H1 (cell line): Measurements from ENCODE around the gene RGS3. TPM values are rescaled to one million over a fixed set of nuclear protein-coding genes. Genes with fewer than 3 reads are reported as not detected.
A peak's percentile ranks its signal among the peaks of the same experiment; 100 is the strongest.

Experiments used
- CTCF ChIA-PET: fragments of 300-600 bp; sonication (Branson Sonifier 250); formaldehyde crosslinking; loops from one replicate; lab custom pipeline; 2021; ENCODE audit not compliant: partially characterized antibody; lab: Charles Lee
- POLR2A ChIA-PET: fragments of 300-600 bp; sonication (Branson Sonifier 250); formaldehyde crosslinking; loops from one replicate; lab custom pipeline; 2021; ENCODE audit warnings: inconsistent platforms; ENCODE audit not compliant: partially characterized antibody; lab: Charles Lee
- DNase-seq, 2 experiments: peaks; one replicate each; pipeline versions ENCODE4 v3.0.0 to v3.0.0-alpha.2; 2010 to 2022; ENCODE audit warnings: low spot score in 2 of 2, low read depth in 1 of 2, mixed read lengths in 1 of 2
- FAIRE-seq: peaks from 2 replicates; lab custom pipeline; 2011; peaks lifted over from hg19 to GRCh38; lab: Jason Lieb, UNC
- H2AFZ ChIP-seq: 2 replicates; pipeline ENCODE4 v1.8.1; 2012; ENCODE audit warnings: low read length, inconsistent platforms
- H2AK5ac ChIP-seq: 2 replicates; pipeline ENCODE4 v1.6.1; 2013; ENCODE audit warnings: low read depth, low read length
- H2BK120ac ChIP-seq: replicated peaks from 2 replicates; pipeline ENCODE3; 2013; ENCODE audit warnings: low read depth, low read length, inconsistent platforms
- H2BK12ac ChIP-seq: 2 replicates; pipeline ENCODE4 v1.6.1; 2013; ENCODE audit warnings: low read depth, low read length
- H2BK15ac ChIP-seq: 2 replicates; pipeline ENCODE4 v1.6.1; 2013; ENCODE audit warnings: low read length
- H2BK20ac ChIP-seq: 2 replicates; pipeline ENCODE4 v1.6.1; 2013; ENCODE audit warnings: low read length
- H2BK5ac ChIP-seq: 2 replicates; pipeline ENCODE4 v1.6.1; 2013; ENCODE audit warnings: low read depth, low read length
- H3K14ac ChIP-seq: 2 replicates; pipeline ENCODE4 v1.6.1; 2013; ENCODE audit warnings: inconsistent platforms; ENCODE audit not compliant: insufficient read length
- H3K18ac ChIP-seq: 2 replicates; pipeline ENCODE4 v1.6.1; 2013; ENCODE audit warnings: low read length; ENCODE audit errors: extremely low read depth
- H3K23ac ChIP-seq: 2 replicates; pipeline ENCODE4 v1.6.1; 2013; ENCODE audit warnings: inconsistent platforms; ENCODE audit not compliant: insufficient read length
- H3K23me2 ChIP-seq: 2 replicates; pipeline ENCODE4 v1.6.1; 2013; ENCODE audit warnings: low read depth, low read length
- H3K27ac ChIP-seq: 2 replicates; pipeline ENCODE4 v1.6.1; 2011; ENCODE audit warnings: low read depth, low read length, inconsistent platforms
- H3K27me3 ChIP-seq, 4 experiments: replicated peaks in 1 of 4; 1 replicate in 1 of 4; 2 replicates in 3 of 4; pipeline versions ENCODE4 v1.6.1 to v1.8.1; 2011 to 2013; ENCODE audit warnings: low read length in 3 of 4, mild to moderate bottlenecking in 3 of 4, inconsistent platforms in 2 of 4, mixed read lengths in 2 of 4, moderate library complexity in 1 of 4; ENCODE audit not compliant: control insufficient read depth in 3 of 4, insufficient read depth in 3 of 4; ENCODE audit errors: extremely low read depth in 1 of 4
- H3K36me3 ChIP-seq, 4 experiments: 2 replicates each; pipeline versions ENCODE4 v1.6.1 to v1.8.1; 2011 to 2013; ENCODE audit warnings: mild to moderate bottlenecking in 4 of 4, low read length in 3 of 4, moderate library complexity in 2 of 4, control low read depth in 1 of 4, inconsistent platforms in 1 of 4; ENCODE audit not compliant: insufficient read depth in 4 of 4, control insufficient read depth in 2 of 4
- H3K4ac ChIP-seq: replicated peaks from 2 replicates; pipeline ENCODE3; 2013; ENCODE audit warnings: low read length, low read depth, mixed read lengths, inconsistent platforms; ENCODE audit not compliant: insufficient read length
- H3K4me1 ChIP-seq, 4 experiments: replicated peaks in 1 of 4; 1 replicate in 1 of 4; 2 replicates in 3 of 4; pipeline versions ENCODE4 v1.6.1 to v1.8.1; 2011 to 2013; ENCODE audit warnings: low read length in 3 of 4, inconsistent platforms in 2 of 4, mixed read lengths in 1 of 4; ENCODE audit not compliant: insufficient read depth in 4 of 4, control insufficient read depth in 3 of 4
- H3K4me2 ChIP-seq, 2 experiments: 2 replicates each; pipeline versions ENCODE4 v1.6.1 to v1.8.1; 2011 to 2013; ENCODE audit warnings: low read depth in 2 of 2, low read length in 2 of 2, control low read depth in 1 of 2, inconsistent platforms in 1 of 2, mild to moderate bottlenecking in 1 of 2; ENCODE audit not compliant: insufficient read depth in 1 of 2
- H3K4me3 ChIP-seq, 4 experiments: fragments of 200-600, 300-600 bp in 1 of 4; sonication (generic), shearing (Covaris generic), sonication (Bioruptor Twin) in 1 of 4; 2 replicates each; pipeline versions ENCODE4 v1.5.1 to v1.8.1; 2011 to 2016; ENCODE audit warnings: low read length in 4 of 4, low read depth in 3 of 4, control low read depth in 2 of 4, inconsistent platforms in 2 of 4, mild to moderate bottlenecking in 2 of 4, mixed read lengths in 1 of 4, moderate library complexity in 1 of 4; ENCODE audit not compliant: insufficient read depth in 2 of 4; ENCODE audit errors: extremely low read depth in 1 of 4
- H3K56ac ChIP-seq: replicated peaks from 2 replicates; pipeline ENCODE3; 2013; ENCODE audit warnings: low read depth, mild to moderate bottlenecking, mixed read lengths, low read length, inconsistent platforms; ENCODE audit not compliant: insufficient read length
- H3K79me1 ChIP-seq: 2 replicates; pipeline ENCODE4 v1.6.1; 2013; ENCODE audit warnings: low read depth, low read length, control low read depth
- H3K79me2 ChIP-seq, 2 experiments: 2 replicates each; pipeline versions ENCODE4 v1.6.1 to v1.8.1; 2012 to 2013; ENCODE audit warnings: low read length in 2 of 2, mild to moderate bottlenecking in 2 of 2, inconsistent platforms in 1 of 2; ENCODE audit not compliant: insufficient read depth in 2 of 2, control insufficient read depth in 1 of 2
- H3K9ac ChIP-seq, 4 experiments: replicated peaks in 1 of 4; 1 replicate in 1 of 4; 2 replicates in 3 of 4; pipeline versions ENCODE4 v1.6.1 to v1.8.1; 2011 to 2013; ENCODE audit warnings: low read depth in 3 of 4, low read length in 3 of 4, control low read depth in 2 of 4, mild to moderate bottlenecking in 2 of 4, moderate library complexity in 2 of 4, inconsistent platforms in 1 of 4; ENCODE audit errors: extremely low read depth in 1 of 4
- H3K9me3 ChIP-seq, 2 experiments: 2 replicates each; pipeline versions ENCODE4 v1.6.1 to v1.8.1; 2012 to 2013; ENCODE audit warnings: mild to moderate bottlenecking in 2 of 2, moderate library complexity in 2 of 2, control low read depth in 1 of 2, inconsistent platforms in 1 of 2, low read depth in 1 of 2, low read length in 1 of 2, mixed read lengths in 1 of 2; ENCODE audit not compliant: insufficient read depth in 2 of 2
- H4K20me1 ChIP-seq, 2 experiments: replicated peaks in 1 of 2; 2 replicates each; pipeline versions ENCODE3 to v1.8.1; 2011 to 2013; ENCODE audit warnings: inconsistent platforms in 2 of 2, low read length in 2 of 2, mild to moderate bottlenecking in 1 of 2; ENCODE audit not compliant: insufficient read depth in 2 of 2, control insufficient read depth in 1 of 2
- H4K5ac ChIP-seq: 2 replicates; pipeline ENCODE4 v1.6.1; 2013; ENCODE audit warnings: low read length, low read depth, mixed read lengths, inconsistent platforms; ENCODE audit not compliant: insufficient read length
- H4K8ac ChIP-seq: 2 replicates; pipeline ENCODE4 v1.8.0; 2013; ENCODE audit warnings: mild to moderate bottlenecking, moderate library complexity, low read length, inconsistent platforms; ENCODE audit not compliant: insufficient read depth; ENCODE audit errors: extremely low read depth
- H4K91ac ChIP-seq: replicated peaks from 2 replicates; pipeline ENCODE3; 2013; ENCODE audit warnings: low read length, mixed read lengths, inconsistent platforms; ENCODE audit not compliant: insufficient read length
- CBX5 ChIP-seq: fragments of 300-800, 300-1000 bp; sonication (generic); IDR thresholded peaks from 2 replicates; pipeline ENCODE4 v1.7.1; 2016; ENCODE audit warnings: antibody characterized with exemption, low read length, low read depth
- CEBPB ChIP-seq: IDR thresholded peaks from 2 replicates; pipeline ENCODE4 v1.6.1; 2012; ENCODE audit warnings: low read depth, low read length
- CHD2 ChIP-seq: IDR thresholded peaks from 2 replicates; pipeline ENCODE4 v1.6.1; 2012; ENCODE audit warnings: low read length, improper control_type of control experiment
- EGR1 ChIP-seq: IDR thresholded peaks from 2 replicates; pipeline ENCODE4 v1.6.1; 2011; ENCODE audit warnings: low read depth, low read length, borderline replicate concordance
- FOSL1 ChIP-seq: IDR thresholded peaks from 2 replicates; pipeline ENCODE4 v1.6.1; 2011; ENCODE audit warnings: mild to moderate bottlenecking, low read depth, low read length, moderate library complexity; ENCODE audit not compliant: insufficient read depth
- HDAC2 ChIP-seq, 2 experiments: fragments of 300-600 bp in 1 of 2; sonication (generic) in 1 of 2; IDR thresholded peaks; 2 replicates each; pipeline ENCODE4 v1.6.1; 2011 to 2012; ENCODE audit warnings: low read depth in 2 of 2, low read length in 2 of 2, mild to moderate bottlenecking in 2 of 2, moderate library complexity in 2 of 2, borderline replicate concordance in 1 of 2, inconsistent platforms in 1 of 2
- JUND ChIP-seq: IDR thresholded peaks from 2 replicates; pipeline ENCODE4 v1.6.1; 2011; ENCODE audit warnings: mild to moderate bottlenecking, improper control_type of control experiment, low read length
- MAX ChIP-seq: IDR thresholded peaks from 2 replicates; pipeline ENCODE4 v1.6.1; 2012; ENCODE audit warnings: inconsistent platforms
- NANOG ChIP-seq: IDR thresholded peaks from 2 replicates; pipeline ENCODE4 v1.6.1; 2011; ENCODE audit warnings: low read length, low read depth, mild to moderate bottlenecking, inconsistent platforms; ENCODE audit not compliant: insufficient read depth, poor library complexity, severe bottlenecking
- RAD21 ChIP-seq, 2 experiments: IDR thresholded peaks in 1 of 2; conservative IDR thresholded peaks in 1 of 2; 2 replicates each; pipeline ENCODE4 v1.6.1; 2011; ENCODE audit warnings: low read depth in 2 of 2, low read length in 2 of 2, improper control_type of control experiment in 1 of 2, inconsistent platforms in 1 of 2, mild to moderate bottlenecking in 1 of 2, moderate library complexity in 1 of 2
- SUZ12 ChIP-seq: fragments of 200-600 bp; sonication (generic); IDR thresholded peaks from 2 replicates; pipeline ENCODE4 v1.6.1; 2012; ENCODE audit warnings: mild to moderate bottlenecking, inconsistent platforms, low read length, moderate library complexity, mixed read lengths
- TCF12 ChIP-seq: IDR thresholded peaks from 2 replicates; pipeline ENCODE4 v1.6.1; 2011; ENCODE audit warnings: low read depth, mild to moderate bottlenecking, low read length
- WGBS, 2 experiments: shearing (Covaris generic) in 1 of 2; methylation state at CpG; one replicate each; pipeline versions ENCODE4 v1.1.6 to v1.1.7; 2013 to 2015; ENCODE audit warnings: low lambda C conversion rate in 2 of 2, mixed read lengths in 2 of 2, inconsistent platforms in 1 of 2, low coverage in 1 of 2, missing lambda C conversion rate in 1 of 2; ENCODE audit not compliant: insufficient replicate concordance in 2 of 2, insufficient coverage in 1 of 2, insufficient read length in 1 of 2; ENCODE audit errors: extremely low coverage in 1 of 2, missing lambda C conversion rate in 1 of 2; 5-methylcytosine and 5-hydroxymethylcytosine counted together
- polyA plus RNA-seq, 7 experiments: library from polyadenylated mRNA; depleted of rRNA in 3 of 7; stranded (reverse) in 5 of 7; unstranded in 2 of 7; fragments of >200 nt in 5 of 7; fragments of 200-250 nt in 2 of 7; gene quantifications; 1 replicate in 5 of 7; 2 replicates in 1 of 7; 4 replicates in 1 of 7; pipeline versions ENCODE4 v1.2.1 to v1.2.3, GENCODE V29; 2011 to 2013; ENCODE audit warnings: missing spikeins in 2 of 7, mixed read lengths in 2 of 7
- total RNA-seq: library from RNA; stranded (reverse); fragmentation: NEBNext Ultra II Directional; extraction: Animal tissue kit (Norgen Biotek cat#: 25700); gene quantifications from 2 replicates; pipeline ENCODE4 v1.2.1, GENCODE V29; 2021

The RGS3 gene
- total and polyA plus RNA-seq, 2 of the 8 experiments (the other 6 are each of a cell fraction or from before 2014, with no cell fraction given) = 12.6 to 18.2 TPM

- H3K4ac ChIP-seq = no peak overlapping the region
- no peak overlapping the region for H3K4me2 ChIP-seq
- no peak overlapping the region for H3K9ac ChIP-seq
- peak overlapping the region; percentile 88; the same call in 1 of the 2 replicates for H2BK15ac ChIP-seq
- no peak overlapping the region for H2BK12ac ChIP-seq
- no peak overlapping the region for H3K23ac ChIP-seq
- no peak for FAIRE-seq
- H3K27me3 ChIP-seq = peaks cover 0 to 9% (median 7%) of the 10 kb centered on the region in 4 experiments; a peak in 5 of 7 replicates
- no peak overlapping the region for H3K14ac ChIP-seq
- H3K79me2 ChIP-seq = no peaks in the 10 kb centered on the region
- ChIA-PET POLR2A (interaction anchor here (1.1 kb wide), 1 partner anchor 14 kb away, joined by 3 read pairs; no protein-coding TSS in a partner anchor), CTCF (interaction anchor here (0.6 to 0.8 kb wide), 4 partner anchors 13 to 119 kb away, joined by 3 read pairs; no protein-coding TSS in a partner anchor)
- H2BK5ac ChIP-seq = no peak overlapping the region
- no peak overlapping the region for H2AFZ ChIP-seq
- no peak overlapping the region for H3K4me3 ChIP-seq
- no peak overlapping the region for H4K8ac ChIP-seq
- H3K27ac ChIP-seq = no peak overlapping the region
- H3K79me1 ChIP-seq = no peaks in the 10 kb centered on the region
- peaks cover under 1% of the 10 kb centered on the region; the same call in 1 of the 2 replicates for H3K23me2 ChIP-seq
- H4K5ac ChIP-seq = no peak overlapping the region
- no peak overlapping the region for H3K18ac ChIP-seq
- H3K36me3 ChIP-seq = no peaks in the 10 kb centered on the region
- DNase-seq = peak in 1 of 2 experiments; percentile 27
- no peak overlapping the region for H4K91ac ChIP-seq
- 75% methylated on average over 6 of the region's 6 CpGs; no CpG with 5 or more reads in 1 of the 2 experiments for WGBS, 2 experiments
- H2BK20ac ChIP-seq = no peak overlapping the region
- H3K4me1 ChIP-seq = peaks cover 0 to 3% (median under 1%) of the 10 kb centered on the region in 4 experiments; a peak in 3 of 7 replicates
- H3K56ac ChIP-seq = no peak overlapping the region
- H4K20me1 ChIP-seq = no peaks in the 10 kb centered on the region
- H2BK120ac ChIP-seq = no peak overlapping the region
- H2AK5ac ChIP-seq = no peak overlapping the region
- H3K9me3 ChIP-seq = no peaks in the 10 kb centered on the region
- TF ChIP-seq CEBPB = no peak
- TF ChIP-seq HDAC2 (IDR thresholded peaks at IDR 0.05; ENCODE audit: borderline replicate concordance in 1 of 2, low read depth in 2 of 2, low read length in 2 of 2) = no peak
- no peak for TF ChIP-seq JUND
- no peak for TF ChIP-seq EGR1
- TF ChIP-seq TCF12 = no peak
- no peak for TF ChIP-seq NANOG
- TF ChIP-seq SUZ12 = no peak
- TF ChIP-seq RAD21 (IDR thresholded peaks at IDR 0.05 in 1 of 2, conservative IDR thresholded peaks at IDR 0.05 in 1 of 2; ENCODE audit: low read depth in 2 of 2, low read length in 2 of 2) = no peak
- TF ChIP-seq MAX = no peak
- no peak for TF ChIP-seq CHD2
- no peak for TF ChIP-seq FOSL1
- TF ChIP-seq CBX5 = no peak
Observed at GRCh38 chr9:113468716-113469448, 5.4 kb downstream of the RGS3 start.
